Activated naive CD4-positive, alpha-beta T cell treated with anti-CD3 and anti-CD28 coated beads, Interleukin-2, amount 50 U/mL, for 16 hours (primary cell): ENCODE measurements around the gene CYTH4.

Experiments used
- DNase-seq: peaks from one replicate; pipeline ENCODE4 v3.0.0-alpha.2; 2020

CYTH4 gene

DNA sequence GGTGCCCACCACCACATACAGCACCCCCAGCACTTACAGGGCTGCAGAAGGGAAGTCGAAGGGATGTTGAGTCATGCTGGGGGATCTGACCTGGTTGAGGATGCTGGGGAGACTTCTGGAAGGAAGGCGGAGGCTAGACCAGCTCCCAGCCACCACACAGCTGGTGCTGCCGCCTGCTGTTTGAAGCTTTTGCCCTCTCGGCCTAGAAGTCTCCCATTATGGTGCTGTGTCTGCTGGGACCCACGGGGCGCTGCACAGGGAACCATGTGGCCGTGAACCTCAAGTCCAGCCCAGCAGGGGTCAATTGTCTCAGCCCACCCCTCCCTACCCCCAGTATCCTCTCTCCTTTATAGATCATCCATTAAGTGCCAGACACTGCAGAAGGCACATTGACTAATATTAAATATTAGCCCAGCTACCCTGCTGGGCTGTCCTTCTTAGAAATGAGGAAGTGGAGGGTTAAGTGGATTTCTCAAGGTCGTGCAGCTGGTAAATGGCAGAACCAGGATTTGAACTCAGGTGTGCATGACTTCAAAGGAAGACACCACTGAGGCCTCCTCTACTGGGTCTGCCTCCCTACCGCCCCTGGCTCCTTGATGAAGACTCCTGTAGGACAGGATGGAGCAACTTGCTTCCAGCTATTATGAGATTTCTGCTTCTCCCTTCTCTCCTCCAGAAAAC is 49.7 kb downstream of the CYTH4 start:
- no peak for DNase-seq

DNA sequence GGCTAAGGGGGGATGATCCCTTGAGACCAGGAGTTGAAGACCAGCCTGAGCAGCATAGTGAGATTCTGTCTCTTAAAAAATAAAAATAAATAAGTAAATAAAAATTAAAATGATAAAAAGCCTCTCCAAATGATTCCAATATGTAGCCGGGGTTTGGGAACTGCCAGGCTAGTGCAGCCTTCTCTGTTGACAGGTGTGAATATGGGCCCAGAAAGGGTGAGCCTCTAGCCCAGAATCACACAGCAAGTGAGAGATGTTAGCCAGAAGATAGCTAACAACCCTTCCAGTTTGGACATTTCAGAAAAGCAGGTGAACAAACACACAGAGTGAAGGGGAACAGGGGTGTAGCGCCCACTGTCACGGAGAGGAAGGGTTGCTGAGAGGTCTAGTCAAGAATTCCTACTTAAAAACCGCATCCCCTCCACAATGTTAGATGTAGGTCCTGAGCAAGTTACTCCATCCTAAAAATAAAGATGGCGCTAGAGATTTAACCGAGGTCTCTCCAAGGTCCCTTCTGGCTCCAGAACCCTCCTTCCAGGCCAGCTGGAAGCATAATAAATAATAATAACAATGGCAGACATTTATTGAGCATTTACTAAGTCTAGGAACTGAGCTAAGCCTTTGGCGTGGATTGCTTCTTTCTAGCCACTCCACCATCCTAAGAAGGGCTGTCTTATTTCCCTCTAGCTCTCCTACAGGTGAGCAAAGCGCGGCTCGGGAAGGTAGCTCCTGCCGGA is 51.6 kb downstream of the CYTH4 start:
- DNase-seq = no peak

DNA sequence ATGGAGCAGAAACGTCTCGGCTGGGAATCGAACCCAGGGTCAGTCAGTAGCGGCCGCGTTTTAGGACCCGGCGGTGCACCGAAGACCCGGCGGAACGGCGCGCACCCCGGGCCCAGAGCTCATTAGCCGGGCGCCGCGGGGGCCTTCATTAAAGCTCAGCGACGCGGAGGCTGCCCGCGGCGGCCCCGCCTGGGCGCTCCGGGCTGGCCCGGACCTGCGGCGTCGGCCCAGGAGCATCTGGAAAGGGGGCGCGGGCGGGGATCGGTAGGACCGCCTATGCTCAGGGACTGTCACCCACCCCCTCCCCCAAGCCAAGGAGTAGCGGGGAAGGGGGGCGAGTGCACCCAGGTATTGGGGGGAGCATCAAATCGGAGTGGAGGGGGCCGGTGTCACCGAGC is 52.2 kb downstream of the CYTH4 start:
- no peak for DNase-seq

DNA sequence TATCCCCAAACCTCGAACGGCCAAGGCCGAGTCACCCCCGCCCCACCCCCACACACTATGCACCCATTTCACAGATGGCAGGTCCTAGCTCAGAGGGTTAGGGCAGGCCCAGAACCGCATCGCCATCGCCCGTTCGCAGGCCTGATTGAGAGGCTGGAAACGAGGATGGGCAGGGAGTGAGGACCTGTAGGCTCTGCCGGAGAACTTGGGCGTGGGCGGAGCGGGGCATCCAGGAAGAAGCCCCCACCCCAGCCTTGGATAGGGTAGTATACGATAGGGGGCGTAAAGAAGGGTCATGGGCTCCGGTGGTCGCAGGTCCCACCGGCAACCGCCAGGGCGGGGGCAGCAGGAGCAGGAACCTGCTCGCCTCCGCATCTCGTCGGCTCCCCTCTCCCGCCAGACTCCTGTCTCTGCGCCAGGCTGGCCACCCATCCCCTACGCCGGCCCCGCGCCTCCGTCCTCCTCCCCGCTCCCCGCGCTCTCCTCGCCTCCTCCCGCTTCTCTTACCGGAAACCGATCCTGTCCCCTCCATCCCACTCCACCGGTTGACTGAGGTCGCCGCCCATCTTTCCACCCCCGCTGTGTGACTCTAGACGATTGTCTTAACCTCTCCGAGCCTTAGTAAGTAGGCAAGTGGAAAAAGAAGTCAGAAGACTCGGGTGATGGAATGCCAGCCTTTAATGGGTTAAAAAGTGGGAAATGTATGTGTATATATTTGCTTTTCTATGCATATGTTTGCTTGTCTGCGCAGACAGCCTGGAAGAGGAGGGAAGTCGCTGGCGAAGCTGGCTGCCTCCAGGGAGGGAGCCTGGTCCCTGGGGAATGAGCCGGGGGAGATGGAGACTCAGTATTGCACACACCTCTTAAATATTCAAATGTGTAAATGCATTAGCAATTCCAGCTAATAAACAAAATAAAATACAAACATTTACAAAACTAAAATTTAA is 52.8 kb downstream of the CYTH4 start:
- no peak for DNase-seq

DNA sequence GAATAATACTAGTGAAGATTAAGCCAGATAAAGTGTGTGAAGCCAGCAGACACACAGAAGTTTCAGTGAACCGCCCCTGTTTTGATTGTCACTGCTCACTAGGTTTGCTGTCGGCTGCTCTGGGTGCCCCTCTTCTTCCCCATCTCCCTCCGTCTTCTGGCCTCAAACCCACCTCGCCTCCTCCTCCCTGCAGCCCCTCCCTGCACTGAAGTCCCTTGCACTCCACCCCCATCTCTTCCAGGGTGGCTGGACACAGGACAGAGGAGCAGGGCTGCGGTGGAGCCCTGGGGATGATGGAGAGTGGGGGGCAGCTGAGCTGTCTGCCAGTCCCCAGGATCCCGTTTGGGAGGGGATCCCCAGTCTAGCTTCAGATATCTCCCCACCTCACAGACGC is 53.5 kb downstream of the CYTH4 start:
- no peak for DNase-seq

DNA sequence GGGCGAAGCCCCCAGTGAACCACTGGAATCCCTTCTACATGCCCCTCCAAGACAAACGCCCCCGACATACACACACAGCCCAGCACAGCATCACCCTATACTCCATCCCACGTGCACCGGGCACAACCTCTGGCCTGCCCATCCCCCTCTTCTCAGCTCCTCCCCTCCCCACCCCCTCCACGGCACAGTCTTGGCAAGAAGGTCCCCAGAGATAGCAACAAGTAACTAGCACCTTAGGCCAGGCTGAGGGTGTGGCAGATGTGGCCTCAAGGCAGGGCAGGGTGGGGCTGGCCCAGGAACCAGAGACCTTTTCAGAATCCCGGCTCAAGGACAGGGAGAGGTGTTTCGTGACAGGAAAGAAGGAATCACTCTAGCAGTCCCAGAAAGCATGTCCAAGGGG is 54.3 kb downstream of the CYTH4 start:
- DNase-seq = no peak

DNA sequence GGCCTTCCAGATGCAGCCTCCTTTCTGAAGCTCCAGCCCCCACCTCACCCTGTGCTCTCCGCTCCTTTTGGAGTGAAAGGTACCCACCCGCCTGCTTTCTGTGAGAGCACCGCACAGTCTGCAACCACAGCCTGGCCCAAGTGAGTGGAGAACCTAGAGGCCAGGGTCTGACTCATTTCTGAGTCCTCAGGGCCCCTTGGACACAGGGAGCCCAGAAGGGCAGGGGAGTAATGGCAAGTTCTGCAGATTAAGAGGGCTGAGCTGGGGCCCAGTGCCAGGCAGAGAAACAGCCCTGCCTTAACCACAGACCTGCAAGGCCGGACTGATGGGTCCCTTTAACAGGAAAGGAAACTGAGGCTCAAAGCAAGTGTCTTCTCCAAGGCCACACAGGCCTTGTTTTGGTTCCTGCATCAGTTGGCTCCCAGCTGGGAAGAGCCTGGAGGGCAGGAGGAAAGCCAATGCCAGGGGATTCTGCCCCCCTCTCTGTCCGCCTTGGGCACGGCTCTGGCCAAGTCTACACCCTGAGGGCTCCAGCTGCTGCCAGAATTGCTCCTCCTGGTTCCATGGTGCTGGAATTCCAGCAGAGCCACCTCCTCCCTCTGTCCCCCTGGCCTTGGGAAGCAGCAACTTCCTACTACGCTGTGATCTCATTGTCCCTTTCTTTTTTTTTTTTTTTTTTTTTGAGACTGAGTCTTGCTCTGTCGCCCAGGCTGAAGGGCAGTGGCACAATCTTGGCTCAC is 55.1 kb downstream of the CYTH4 start:
- DNase-seq = no peak

DNA sequence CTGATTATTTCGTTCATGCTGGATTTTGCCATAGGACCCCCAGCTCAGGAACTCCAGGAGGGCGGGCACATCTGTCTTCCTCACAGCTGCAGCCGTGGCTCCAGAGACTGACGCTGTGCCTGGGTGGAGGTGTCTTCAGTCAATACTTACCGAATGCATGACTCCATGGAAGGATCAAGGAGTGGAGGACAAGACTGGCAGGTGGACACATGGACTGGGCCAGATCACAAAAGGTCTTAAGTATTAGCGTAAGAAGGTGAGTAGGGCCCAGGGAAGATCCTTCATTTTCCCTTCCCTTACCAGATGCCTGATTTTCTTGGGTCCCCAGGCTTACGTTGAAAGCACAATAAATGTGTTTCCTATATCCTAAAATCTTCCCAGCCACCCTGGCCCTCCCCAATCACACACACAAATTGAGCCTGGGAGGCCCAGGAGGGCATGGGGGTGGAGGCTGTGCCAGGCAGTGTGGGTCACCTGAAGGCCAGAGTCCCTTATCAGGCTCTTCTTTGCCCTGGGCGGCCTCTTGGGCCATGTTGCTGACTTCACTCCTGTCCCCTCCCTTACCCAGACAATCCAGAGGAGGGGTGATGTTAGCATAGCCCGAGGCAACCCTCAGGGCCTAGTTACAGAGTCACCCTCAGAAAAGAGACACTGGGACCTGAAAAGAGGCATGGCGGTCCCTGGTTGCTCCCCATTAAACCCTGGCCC is 56.4 kb downstream of the CYTH4 start:
- no peak for DNase-seq

DNA sequence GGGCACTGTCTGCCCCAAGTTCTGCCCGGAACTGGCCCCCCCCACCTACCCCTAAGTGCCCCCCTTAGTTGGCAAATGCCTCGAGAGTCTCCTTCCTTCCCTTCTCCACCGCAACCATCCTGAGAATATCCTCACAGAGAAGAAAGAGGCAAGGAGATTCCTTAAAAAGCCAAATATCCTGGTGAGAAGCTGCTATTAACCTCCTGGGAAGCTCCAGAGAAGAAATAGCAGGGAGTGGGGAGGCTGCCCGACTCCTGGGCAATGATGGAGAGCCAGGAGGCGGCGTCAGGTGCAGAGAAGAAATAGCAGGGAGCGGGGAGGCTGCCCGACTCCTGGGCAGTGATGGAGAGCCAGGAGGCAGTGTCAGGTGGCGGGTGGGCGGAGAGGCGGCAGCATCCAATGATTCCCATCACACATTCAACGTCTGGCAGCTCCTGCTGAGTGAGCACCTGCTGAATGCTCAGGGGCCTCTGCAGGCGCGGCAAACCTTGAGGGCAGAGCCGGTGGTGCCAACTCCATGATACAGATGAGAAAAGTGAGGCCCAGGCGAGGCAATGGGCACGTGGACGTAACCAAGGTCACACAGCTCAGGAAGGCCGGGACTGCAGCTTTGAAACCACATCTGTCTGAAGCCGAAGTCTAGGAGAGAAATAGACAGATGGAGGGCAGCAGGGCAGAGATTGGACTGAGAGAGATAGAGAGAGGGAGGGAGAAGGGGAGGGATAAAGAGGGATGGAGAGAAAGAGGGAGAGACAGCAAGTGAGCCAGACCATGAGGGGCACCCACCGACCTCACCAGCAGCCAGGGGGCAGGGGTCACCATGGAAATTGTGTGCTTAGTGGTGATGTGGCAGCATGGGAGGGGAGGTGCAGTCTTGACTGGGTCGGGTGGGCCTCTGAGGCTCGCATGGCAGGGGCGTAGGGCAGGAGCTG is 58.3 kb downstream of the CYTH4 start:
- DNase-seq = no peak

DNA sequence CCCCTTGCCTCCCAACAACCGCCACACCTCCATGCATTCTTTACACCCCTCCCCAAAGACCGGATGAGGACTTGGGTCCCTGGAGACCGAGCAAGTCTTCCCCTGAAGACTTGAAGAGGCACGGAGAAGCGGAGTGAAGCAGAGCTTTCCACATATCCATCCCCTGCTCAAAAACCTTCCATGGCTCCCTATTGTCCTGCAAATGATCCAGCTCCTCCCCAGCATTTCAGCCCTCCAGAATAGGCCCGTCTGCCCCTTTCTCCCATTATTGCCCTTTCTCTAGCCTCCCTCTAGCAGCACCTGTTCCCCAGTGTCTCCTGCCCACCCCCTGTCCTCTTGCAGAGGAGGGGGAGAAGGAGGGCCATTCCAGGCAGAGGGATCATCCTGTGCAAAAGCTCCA is 59.8 kb downstream of the CYTH4 start:
- DNase-seq = no peak

DNA sequence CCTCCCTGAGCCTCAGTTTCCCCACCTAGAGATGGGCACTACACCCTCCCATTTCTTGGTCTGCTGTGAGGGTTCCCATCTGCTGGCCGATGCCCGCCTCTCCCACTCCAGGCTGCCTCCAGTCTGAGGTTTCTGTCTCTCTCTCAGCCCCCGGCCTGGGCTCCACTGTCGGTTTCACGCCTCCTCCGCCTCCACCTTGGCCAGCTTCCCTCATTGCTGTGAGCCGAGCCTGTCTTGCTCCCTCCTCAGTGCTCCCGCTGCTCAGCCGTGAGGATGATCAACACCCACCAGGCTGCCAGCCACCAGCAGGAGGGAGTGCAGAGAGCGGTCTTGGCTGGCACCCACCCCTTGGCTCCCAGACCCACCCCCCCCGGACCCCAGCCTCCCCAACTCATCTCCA is 61.0 kb downstream of the CYTH4 start:
- no peak for DNase-seq

DNA sequence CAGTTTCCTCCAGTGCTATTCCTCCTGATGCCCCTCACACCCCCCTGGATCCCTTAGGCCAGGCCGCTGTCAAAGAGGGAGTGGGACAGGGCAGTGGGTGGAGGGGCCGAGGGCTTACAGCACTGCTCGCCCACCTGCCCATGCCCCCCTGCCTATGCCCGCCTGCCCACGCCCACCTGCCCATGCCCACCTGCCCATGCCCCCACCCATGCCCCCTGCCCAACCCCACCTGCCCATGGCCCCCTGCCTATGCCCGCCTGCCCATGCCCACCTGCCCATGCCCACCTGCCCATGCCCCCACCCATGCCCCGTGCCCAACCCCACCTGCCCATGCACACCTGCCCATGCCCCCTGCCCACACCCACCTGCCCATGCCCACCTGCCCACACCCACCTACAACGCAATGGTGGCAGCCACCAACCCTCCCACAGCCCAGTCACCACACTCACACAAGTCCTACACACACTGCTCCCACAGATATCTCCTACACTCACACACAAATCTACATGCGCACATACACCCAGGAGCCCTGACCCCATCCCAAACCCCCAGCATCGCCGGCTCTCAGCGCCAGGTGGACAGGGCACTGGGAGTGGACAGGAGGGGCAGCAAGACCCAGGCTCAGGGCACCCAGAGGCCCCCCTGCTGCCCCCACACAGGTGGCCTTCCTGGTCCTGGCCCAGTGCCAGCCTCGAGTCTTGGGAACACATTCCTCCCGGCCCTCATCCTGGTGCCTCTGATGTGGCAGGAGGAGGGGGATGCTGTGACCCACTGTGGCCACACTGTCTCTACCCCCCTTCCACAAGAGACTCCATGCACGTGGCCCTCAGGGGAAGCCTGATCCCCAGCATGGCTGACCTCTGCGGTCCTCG is 61.8 kb downstream of the CYTH4 start:
- no peak for DNase-seq

DNA sequence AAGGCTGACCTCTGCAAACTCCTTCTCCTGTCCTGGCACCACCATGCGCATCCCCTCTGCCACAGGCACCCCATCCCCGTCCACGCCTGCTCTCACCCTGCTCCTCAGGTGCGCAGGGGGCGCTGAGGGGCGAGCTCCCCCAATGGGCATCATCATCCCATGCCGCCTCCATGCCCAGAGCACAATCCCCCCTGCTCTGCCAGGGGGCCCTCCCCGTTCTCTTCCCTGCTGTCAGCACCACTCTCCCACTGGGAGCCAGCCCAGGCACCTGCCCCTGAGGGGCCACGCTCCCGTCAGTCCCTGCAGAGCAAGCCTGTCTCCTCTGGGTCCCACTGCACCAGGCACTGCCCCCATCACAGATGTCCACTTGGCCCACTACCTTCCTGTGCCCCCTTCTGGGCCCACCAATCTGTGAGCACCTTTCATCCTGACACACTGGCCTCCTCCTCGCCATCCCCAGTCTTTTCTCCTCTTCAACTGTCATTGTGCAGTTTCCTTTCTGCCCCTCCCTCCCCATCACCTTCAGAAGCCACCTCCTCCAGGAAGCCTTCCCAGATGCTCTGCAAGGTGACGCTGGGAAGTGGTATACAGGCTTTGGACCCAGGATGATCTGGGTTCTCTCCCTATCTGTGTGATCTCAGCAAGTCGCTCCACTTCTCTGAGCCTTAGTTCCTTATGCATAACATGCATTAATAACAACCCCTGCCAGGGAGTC is 62.6 kb downstream of the CYTH4 start:
- no peak for DNase-seq

DNA sequence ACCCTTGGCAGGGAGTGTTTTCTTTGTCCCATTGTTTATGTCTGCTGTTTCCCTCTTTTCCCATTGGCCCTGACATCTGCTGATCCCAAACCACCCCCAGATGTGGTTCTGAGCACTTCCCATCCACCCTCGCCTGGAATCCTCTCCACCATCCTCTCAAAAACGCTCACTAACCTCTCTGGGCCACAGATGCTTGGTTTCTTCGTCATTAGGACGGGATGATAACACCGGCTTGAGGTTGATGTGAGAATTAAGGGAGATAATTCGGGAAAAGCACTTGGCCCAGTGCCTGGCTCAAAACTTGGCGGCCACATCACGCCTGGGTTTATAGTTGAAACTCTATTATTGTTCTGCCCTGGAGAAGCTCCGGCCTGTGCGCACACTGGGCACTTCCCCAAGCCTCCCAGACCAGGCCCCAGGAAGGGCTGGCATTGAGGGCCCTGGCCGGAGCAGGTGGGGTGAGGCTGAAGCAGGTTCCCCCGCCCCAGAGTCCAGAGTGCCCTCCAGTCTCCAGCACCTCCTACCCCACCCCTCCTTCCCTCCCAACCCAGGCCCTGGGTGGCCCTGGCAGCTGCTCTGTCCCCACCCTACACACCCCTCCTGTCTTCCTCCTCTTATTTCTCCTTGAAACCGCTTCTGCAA is 63.7 kb downstream of the CYTH4 start:
- no peak for DNase-seq

DNA sequence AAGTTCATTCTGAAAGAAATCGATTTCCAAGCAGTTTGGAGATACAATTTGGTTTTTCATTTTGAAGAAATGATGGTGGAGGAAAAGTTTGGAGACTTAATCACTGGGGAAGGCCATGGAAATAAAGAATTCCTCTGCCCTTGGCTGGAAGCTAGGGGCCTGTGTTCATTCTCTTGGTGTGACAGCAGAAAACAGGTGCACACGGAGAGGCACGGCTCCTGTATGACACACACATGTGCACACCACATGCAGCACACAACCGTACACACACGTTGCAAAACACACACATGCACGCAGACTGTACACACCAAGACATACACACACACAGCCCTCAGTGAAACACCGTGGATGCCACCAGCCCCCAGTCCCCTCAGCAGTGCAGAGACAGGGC is 64.2 kb downstream of the CYTH4 start:
- DNase-seq = no peak

DNA sequence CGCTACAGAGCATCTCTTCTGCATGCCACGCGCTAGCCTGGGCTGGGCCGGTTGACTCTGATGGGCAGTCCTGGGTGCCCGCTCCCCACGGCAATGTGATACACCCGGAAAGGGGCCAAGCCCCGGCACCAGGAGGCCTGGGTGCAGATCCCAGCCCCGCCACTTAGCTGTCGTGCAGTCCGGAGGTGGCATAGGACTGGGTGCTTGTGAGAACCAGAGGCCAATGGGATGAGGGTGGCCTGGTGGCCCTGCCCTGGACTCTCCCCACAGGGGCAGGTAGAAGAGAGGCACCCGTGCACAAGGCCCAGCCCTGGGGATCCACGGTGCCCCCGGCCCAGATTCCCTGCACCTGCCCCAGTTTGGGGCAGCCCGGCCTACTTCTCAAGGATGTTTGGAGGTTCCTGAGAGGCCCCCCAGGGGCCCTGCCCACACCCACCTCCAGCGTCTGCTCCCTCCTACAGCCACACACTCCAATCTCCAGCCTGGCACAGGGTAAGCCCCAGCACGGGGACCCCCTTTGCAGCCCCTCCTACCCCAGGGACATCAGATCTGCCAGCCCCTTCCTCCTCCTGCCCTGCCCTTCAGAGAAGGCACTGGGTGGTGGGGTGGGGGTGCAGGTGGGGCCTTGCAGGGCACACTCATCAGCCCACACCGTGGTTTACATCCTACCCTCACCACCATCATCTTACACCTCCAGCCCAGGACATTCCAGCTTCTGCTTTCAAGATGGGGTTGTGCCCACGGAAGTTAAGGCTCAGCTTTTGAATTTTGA is 66.9 kb downstream of the CYTH4 start:
- DNase-seq = no peak

DNA sequence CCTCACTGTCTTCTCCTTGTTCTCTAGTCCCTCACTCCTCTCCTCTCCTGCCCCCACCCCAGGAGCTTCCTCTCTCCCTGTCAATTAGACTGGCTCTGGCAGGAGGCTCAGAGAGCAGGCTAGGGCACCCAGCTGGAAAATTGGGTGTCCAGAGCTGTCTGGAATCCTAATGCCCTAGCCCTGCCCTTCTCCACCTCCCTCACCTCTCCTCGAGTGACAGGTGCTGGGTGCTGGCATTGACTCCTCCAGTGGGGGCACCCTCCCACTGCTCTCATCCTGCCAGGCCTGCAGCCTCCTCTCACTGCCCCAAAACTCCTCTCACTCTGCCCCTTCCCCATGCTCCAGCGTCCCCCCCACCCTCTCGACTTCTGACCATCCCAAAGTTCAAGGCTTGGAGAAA is 68.9 kb downstream of the CYTH4 start:
- DNase-seq = no peak

DNA sequence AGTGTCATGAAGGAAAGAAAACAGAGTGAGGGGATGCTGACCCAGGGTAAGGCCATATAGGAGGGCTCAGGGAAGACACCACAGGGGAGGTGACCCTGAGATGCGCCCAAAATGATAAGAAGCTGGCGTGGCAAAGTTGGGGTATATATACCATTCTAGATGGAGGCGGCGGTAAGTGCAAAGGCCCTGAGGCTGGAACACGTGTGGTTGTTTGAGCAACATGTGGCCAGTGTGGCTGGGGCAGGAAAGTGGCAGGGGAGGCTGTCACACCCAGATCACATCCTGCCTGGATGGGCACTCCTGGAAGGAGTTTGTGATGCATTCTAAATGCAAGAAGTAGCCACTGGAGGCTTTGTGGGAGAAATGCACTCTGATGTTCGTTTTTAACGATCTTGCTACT is 70.2 kb downstream of the CYTH4 start:
- no peak for DNase-seq
